ENCODE results near the gene TRAK1.

DNA sequence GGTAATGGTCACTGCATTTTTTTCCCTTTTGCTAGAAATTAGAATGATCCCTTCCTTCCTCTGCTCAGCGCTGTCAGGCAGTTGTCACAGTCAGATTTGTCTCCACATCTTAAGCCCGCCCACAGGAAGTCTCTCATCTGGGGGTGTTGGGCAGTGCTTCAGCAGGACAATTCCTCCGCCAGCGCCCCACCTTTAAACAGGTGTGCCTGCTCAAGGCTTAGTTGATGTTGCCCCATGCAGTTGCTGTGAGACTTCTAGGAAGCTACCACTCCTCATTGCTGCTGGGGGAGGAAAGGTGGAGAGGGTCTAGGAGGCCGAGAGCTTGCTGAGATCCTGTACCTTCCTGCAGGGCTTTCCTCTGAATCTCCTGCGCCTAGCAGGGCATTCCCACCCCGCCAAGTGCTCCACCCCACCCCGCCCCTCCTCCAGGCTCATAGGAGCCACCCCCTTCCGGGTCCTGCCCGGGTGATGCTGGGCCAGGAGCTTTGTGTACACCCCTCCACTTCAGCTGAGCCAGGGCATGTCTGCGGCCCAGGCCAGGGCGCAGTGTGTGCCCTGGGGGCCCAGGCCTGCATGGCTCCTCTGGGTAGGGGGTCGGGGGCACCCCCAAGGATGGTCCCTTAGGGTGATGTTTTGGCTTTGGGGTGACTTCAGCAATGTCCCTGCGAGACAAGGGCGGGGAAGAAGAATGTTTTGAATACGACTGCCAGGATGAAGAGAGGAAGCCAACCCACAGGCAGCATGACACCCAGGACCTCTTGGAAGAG is 68.7 kb downstream of the TRAK1 start:
- TF ChIP-seq, protein P1, sequence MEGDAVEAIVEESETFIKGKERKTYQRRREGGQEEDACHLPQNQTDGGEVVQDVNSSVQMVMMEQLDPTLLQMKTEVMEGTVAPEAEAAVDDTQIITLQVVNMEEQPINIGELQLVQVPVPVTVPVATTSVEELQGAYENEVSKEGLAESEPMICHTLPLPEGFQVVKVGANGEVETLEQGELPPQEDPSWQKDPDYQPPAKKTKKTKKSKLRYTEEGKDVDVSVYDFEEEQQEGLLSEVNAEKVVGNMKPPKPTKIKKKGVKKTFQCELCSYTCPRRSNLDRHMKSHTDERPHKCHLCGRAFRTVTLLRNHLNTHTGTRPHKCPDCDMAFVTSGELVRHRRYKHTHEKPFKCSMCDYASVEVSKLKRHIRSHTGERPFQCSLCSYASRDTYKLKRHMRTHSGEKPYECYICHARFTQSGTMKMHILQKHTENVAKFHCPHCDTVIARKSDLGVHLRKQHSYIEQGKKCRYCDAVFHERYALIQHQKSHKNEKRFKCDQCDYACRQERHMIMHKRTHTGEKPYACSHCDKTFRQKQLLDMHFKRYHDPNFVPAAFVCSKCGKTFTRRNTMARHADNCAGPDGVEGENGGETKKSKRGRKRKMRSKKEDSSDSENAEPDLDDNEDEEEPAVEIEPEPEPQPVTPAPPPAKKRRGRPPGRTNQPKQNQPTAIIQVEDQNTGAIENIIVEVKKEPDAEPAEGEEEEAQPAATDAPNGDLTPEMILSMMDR (IDR thresholded peaks at IDR 0.05; ENCODE audit: insufficient read depth, low read length): no peak
- TF ChIP-seq, protein P2, sequence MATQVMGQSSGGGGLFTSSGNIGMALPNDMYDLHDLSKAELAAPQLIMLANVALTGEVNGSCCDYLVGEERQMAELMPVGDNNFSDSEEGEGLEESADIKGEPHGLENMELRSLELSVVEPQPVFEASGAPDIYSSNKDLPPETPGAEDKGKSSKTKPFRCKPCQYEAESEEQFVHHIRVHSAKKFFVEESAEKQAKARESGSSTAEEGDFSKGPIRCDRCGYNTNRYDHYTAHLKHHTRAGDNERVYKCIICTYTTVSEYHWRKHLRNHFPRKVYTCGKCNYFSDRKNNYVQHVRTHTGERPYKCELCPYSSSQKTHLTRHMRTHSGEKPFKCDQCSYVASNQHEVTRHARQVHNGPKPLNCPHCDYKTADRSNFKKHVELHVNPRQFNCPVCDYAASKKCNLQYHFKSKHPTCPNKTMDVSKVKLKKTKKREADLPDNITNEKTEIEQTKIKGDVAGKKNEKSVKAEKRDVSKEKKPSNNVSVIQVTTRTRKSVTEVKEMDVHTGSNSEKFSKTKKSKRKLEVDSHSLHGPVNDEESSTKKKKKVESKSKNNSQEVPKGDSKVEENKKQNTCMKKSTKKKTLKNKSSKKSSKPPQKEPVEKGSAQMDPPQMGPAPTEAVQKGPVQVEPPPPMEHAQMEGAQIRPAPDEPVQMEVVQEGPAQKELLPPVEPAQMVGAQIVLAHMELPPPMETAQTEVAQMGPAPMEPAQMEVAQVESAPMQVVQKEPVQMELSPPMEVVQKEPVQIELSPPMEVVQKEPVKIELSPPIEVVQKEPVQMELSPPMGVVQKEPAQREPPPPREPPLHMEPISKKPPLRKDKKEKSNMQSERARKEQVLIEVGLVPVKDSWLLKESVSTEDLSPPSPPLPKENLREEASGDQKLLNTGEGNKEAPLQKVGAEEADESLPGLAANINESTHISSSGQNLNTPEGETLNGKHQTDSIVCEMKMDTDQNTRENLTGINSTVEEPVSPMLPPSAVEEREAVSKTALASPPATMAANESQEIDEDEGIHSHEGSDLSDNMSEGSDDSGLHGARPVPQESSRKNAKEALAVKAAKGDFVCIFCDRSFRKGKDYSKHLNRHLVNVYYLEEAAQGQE (IDR thresholded peaks at IDR 0.05; ENCODE audit: insufficient replicate concordance, low read depth): no peak
